Keratinocyte (primary cell): ENCODE measurements around the gene TMEM131. TPM values are rescaled to one million over a fixed set of nuclear protein-coding genes. Genes with fewer than 3 reads are reported as not detected.

Experiments
- DNase-seq: peaks from one replicate; pipeline ENCODE4 v3.0.0-alpha.2; 2011; ENCODE audit warnings: low read depth, missing footprints, low spot score
- FAIRE-seq: peaks from 2 replicates; lab custom pipeline; 2011; peaks lifted over from hg19 to GRCh38; lab: Jason Lieb, UNC
- H2AFZ ChIP-seq: 2 replicates; pipeline ENCODE4 v1.6.0; 2012; ENCODE audit warnings: low read length, control low read depth, inconsistent platforms; ENCODE audit not compliant: control insufficient read depth
- H3K27ac ChIP-seq: 2 replicates; pipeline ENCODE4 v1.5.1; 2011; ENCODE audit warnings: low read length; ENCODE audit not compliant: control insufficient read depth, insufficient read depth
- H3K27me3 ChIP-seq: 3 replicates; pipeline ENCODE4 v1.6.0; 2011; ENCODE audit warnings: low read length; ENCODE audit not compliant: control insufficient read depth, insufficient read depth; ENCODE audit errors: extremely low read depth
- H3K36me3 ChIP-seq, 2 experiments: 2 replicates in 1 of 2; 3 replicates in 1 of 2; pipeline ENCODE4 v1.5.1; 2011; ENCODE audit warnings: low read length in 2 of 2, mild to moderate bottlenecking in 1 of 2; ENCODE audit not compliant: control insufficient read depth in 2 of 2, insufficient read depth in 2 of 2; ENCODE audit errors: extremely low read depth in 1 of 2
- H3K4me1 ChIP-seq: 3 replicates; pipeline ENCODE4 v1.5.1; 2011; ENCODE audit warnings: low read length; ENCODE audit not compliant: control insufficient read depth, insufficient read depth; ENCODE audit errors: extremely low read depth
- H3K4me2 ChIP-seq: 3 replicates; pipeline ENCODE4 v1.6.0; 2011; ENCODE audit warnings: low read depth, low read length; ENCODE audit not compliant: control insufficient read depth, insufficient read depth; ENCODE audit errors: extremely low read depth
- H3K4me3 ChIP-seq, 3 experiments: fragments of 200-600 bp in 1 of 3; sonication (generic) in 1 of 3; 2 replicates in 2 of 3; 3 replicates in 1 of 3; pipeline ENCODE4 v1.5.1; 2011 to 2016; ENCODE audit warnings: low read length in 3 of 3, mild to moderate bottlenecking in 3 of 3, control low read depth in 2 of 3, inconsistent platforms in 1 of 3, low read depth in 1 of 3, mixed read lengths in 1 of 3, mixed run types in 1 of 3, moderate library complexity in 1 of 3; ENCODE audit not compliant: control insufficient read depth in 2 of 3, insufficient read depth in 2 of 3; ENCODE audit errors: extremely low read depth in 1 of 3
- H3K79me2 ChIP-seq: 2 replicates; pipeline ENCODE4 v1.6.0; 2012; ENCODE audit warnings: low read length; ENCODE audit not compliant: control insufficient read depth, insufficient read depth
- H3K9ac ChIP-seq: 3 replicates; pipeline ENCODE4 v1.6.0; 2011; ENCODE audit warnings: low read length; ENCODE audit not compliant: control insufficient read depth, insufficient read depth; ENCODE audit errors: extremely low read depth
- H3K9me1 ChIP-seq: 3 replicates; pipeline ENCODE4 v1.6.0; 2011; ENCODE audit warnings: low read length; ENCODE audit not compliant: control insufficient read depth, insufficient read depth; ENCODE audit errors: extremely low read depth
- H3K9me3 ChIP-seq: 2 replicates; pipeline ENCODE4 v1.5.1; 2012; ENCODE audit warnings: low read depth, low read length; ENCODE audit not compliant: control insufficient read depth
- H4K20me1 ChIP-seq: 3 replicates; pipeline ENCODE4 v1.6.0; 2011; ENCODE audit warnings: low read length; ENCODE audit not compliant: control insufficient read depth, insufficient read depth; ENCODE audit errors: extremely low read depth
- CTCF ChIP-seq, 3 experiments: IDR thresholded peaks in 1 of 3; conservative IDR thresholded peaks in 1 of 3; optimal IDR thresholded peaks in 1 of 3; 2 replicates in 2 of 3; 3 replicates in 1 of 3; pipeline versions ENCODE3 to v1.5.1; 2011; ENCODE audit warnings: low read length in 3 of 3, mild to moderate bottlenecking in 3 of 3, moderate library complexity in 2 of 3, control low read depth in 1 of 3, inconsistent platforms in 1 of 3; ENCODE audit not compliant: insufficient read depth in 2 of 3; ENCODE audit errors: extremely low read depth in 1 of 3
- EZH2 ChIP-seq: IDR thresholded peaks from one replicate; pipeline ENCODE4 v1.6.1; 2012; ENCODE audit warnings: inconsistent platforms, mild to moderate bottlenecking, low read length, moderate library complexity
- dilution Hi-C: fragments of 300-500 bp; cut with MboI; formaldehyde crosslinking; loops from one replicate; pipeline ENCODE4 v1.7.0; 2020; ENCODE audit warnings: low sequenced_read_pairs; ENCODE audit not compliant: extremely low pct_ligation_motif_present
- polyA plus RNA-seq, 5 experiments: library from polyadenylated mRNA; depleted of rRNA in 3 of 5; stranded (reverse) in 3 of 5; stranded (forward) in 1 of 5; unstranded in 1 of 5; fragments of >200 nt; gene quantifications; 1 replicate in 1 of 5; 2 replicates in 3 of 5; 3 replicates in 1 of 5; pipeline versions ENCODE4 v1.2.1 to v1.2.3, GENCODE V29; 2011 to 2012; ENCODE audit warnings: missing spikeins in 2 of 5, low read depth in 1 of 5, low replicate concordance in 1 of 5

TMEM131 gene
- polyA plus RNA-seq, 1 donor (not counting 4 experiments of a cell fraction or from before 2014, with no cell fraction given) = 25.5 TPM

GRCh38 chr2:97931858-97932225 is 63.9 kb downstream of the TMEM131 start:
- no peak overlapping the region for H3K4me3 ChIP-seq
- no peak overlapping the region for H3K4me2 ChIP-seq
- H3K27me3 ChIP-seq = no peaks in the 10 kb centered on the region
- H3K9ac ChIP-seq = no peak overlapping the region
- dilution Hi-C loops = no loop called here
- peaks cover 14% of the 10 kb centered on the region for H4K20me1 ChIP-seq
- no peak overlapping the region for H2AFZ ChIP-seq
- H3K9me1 ChIP-seq = peaks cover 3% of the 10 kb centered on the region
- H3K9me3 ChIP-seq = no peaks in the 10 kb centered on the region
- DNase-seq (no peak), FAIRE-seq (no peak)
- H3K4me1 ChIP-seq = peaks cover 8% of the 10 kb centered on the region
- peaks cover 94% of the 10 kb centered on the region for H3K79me2 ChIP-seq
- TF ChIP-seq EZH2 = no peak
- no peak for TF ChIP-seq CTCF (optimal IDR thresholded peaks at IDR 0.05 in 1 of 3, IDR thresholded peaks at IDR 0.05 in 1 of 3, conservative IDR thresholded peaks at IDR 0.05 in 1 of 3; ENCODE audit: extremely low read depth in 1 of 3, insufficient read depth in 2 of 3, low read length in 3 of 3)
- H3K27ac ChIP-seq = no peak overlapping the region
- H3K36me3 ChIP-seq = no peaks in the 10 kb centered on the region

GRCh38 chr2:97931118-97931857 is 64.5 kb downstream of the TMEM131 start:
- Histone ChIP-seq H3K27me3 (no peaks in the 10 kb centered on the region), H3K36me3 (peaks cover 0 to 2% of the 10 kb centered on the region in 2 experiments), H3K79me2 (peaks cover 95% of the 10 kb centered on the region), H3K4me1 (peaks cover 7% of the 10 kb centered on the region), H3K9ac (no peak overlapping the region), H3K4me3 (no peak overlapping the region), H3K9me3 (no peaks in the 10 kb centered on the region), H3K9me1 (peaks cover 3% of the 10 kb centered on the region), H3K27ac (no peak overlapping the region), H4K20me1 (peaks cover 14% of the 10 kb centered on the region), H2AFZ (no peak overlapping the region), H3K4me2 (no peak overlapping the region)
- dilution Hi-C loops = no loop called here
- FAIRE-seq = no peak
- DNase-seq = no peak
- TF ChIP-seq CTCF (optimal IDR thresholded peaks at IDR 0.05 in 1 of 3, IDR thresholded peaks at IDR 0.05 in 1 of 3, conservative IDR thresholded peaks at IDR 0.05 in 1 of 3; ENCODE audit: extremely low read depth in 1 of 3, insufficient read depth in 2 of 3, low read length in 3 of 3) = no peak
- TF ChIP-seq EZH2 = no peak
